MCF 10A (cell line): ENCODE data around the gene GARS1. TPM values are rescaled to one million over a fixed set of nuclear protein-coding genes. Genes with fewer than 3 reads are reported as not detected.

Experiments
- BruUV-seq: library from RNA; stranded (reverse); fragments of 400-500 nt; replicated peaks from 2 replicates; lab custom pipeline; 2021; lab: Mats Ljungman, UMichigan
- CTCF ChIA-PET: fragments of 300-600 bp; sonication (Branson Sonifier 250); formaldehyde crosslinking; extraction: SDS; loops from one replicate; lab custom pipeline; 2021; ENCODE audit warnings: antibody characterized with exemption, inconsistent platforms; lab: Yijun Ruan, JAX
- POLR2A ChIA-PET: fragments of 300-600, 350-650 bp; sonication (Branson Sonifier 250); formaldehyde crosslinking; extraction: SDS; loops from one replicate; lab custom pipeline; 2020; ENCODE audit warnings: antibody characterized with exemption, inconsistent platforms; lab: Yijun Ruan, JAX
- DNase-seq: peaks from one replicate; pipeline ENCODE4 v3.0.0-alpha.2; 2018; ENCODE audit not compliant: unreplicated experiment
- H3K27ac Mint-ChIP-seq: one replicate; pipeline ENCODE4 v1.8.0; 2022; ENCODE audit warnings: mild to moderate bottlenecking, low read depth, mixed read lengths; ENCODE audit not compliant: unreplicated experiment
- H3K27me3 Mint-ChIP-seq: one replicate; pipeline ENCODE4 v1.8.0; 2022; ENCODE audit warnings: mixed read lengths; ENCODE audit not compliant: insufficient read depth, unreplicated experiment
- H3K36me3 Mint-ChIP-seq: one replicate; pipeline ENCODE4 v1.8.0; 2022; ENCODE audit warnings: mild to moderate bottlenecking, moderate library complexity, mixed read lengths; ENCODE audit not compliant: insufficient read depth, unreplicated experiment
- H3K4me1 Mint-ChIP-seq: one replicate; pipeline ENCODE4 v1.8.0; 2022; ENCODE audit warnings: mixed read lengths; ENCODE audit not compliant: insufficient read depth, unreplicated experiment
- H3K4me3 Mint-ChIP-seq: one replicate; pipeline ENCODE4 v1.8.0; 2022; ENCODE audit warnings: mild to moderate bottlenecking, moderate library complexity, mixed read lengths; ENCODE audit not compliant: unreplicated experiment
- H3K9me3 Mint-ChIP-seq: one replicate; pipeline ENCODE4 v1.8.0; 2022; ENCODE audit warnings: mixed read lengths; ENCODE audit not compliant: unreplicated experiment
- CTCF ChIP-seq: fragments of 200-600 bp; IDR thresholded peaks from one replicate; pipeline ENCODE4 v1.8.0; 2022; ENCODE audit warnings: antibody characterized with exemption, mild to moderate bottlenecking; ENCODE audit not compliant: unreplicated experiment
- intact Hi-C: fragments of 100-400 bp; cut with micrococcal nuclease; formaldehyde crosslinking; loops from 2 replicates; pipeline ENCODE4 v1.14.1; 2022
- total RNA-seq: library from RNA; stranded (reverse); gene quantifications from 2 replicates; pipeline ENCODE4 v1.2.3, GENCODE V29; 2022

The GARS1 gene
- total RNA-seq, 1 experiment from 2014 or later: 386 TPM

DNA sequence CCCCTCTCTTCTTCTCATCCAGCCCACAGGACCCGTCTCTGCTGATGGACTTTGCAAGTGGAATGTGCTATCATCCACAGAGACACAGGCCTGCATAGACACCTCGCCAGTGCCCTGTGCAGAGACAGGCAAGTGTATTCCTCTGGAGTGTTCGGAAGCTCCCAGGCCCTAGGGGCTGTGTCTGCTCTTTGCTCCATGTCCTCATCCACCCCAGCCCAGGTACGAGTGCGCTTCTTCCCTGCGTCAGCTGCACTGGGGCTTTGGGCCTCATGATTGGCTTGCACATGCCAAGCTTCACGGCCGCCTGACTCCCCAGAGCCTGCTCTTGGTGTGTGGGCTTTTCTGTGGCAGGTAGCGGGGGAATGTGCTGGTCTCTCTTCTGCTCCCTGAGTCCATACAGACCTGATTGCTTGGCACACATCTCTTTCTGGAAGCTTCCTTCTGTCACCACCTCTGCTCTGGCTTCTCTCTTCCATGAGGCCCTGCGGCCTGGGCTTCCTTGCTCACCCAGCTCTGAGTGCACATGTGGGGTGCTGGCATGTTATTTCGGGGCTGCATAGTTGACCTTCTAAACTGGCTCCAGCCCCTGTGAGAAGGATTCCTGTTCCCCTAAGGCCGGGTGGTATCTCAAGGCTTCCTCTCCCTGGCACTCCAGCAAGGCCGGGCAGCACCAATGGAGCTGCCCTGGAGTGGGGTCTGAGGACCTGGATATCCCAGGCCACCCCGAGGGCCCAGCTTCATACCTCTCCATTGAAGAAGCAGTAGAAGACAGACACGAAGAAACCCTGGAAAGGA lies 59.8 kb downstream of the GARS1 start:
- CTCF ChIA-PET: interaction anchor here (0.6 to 1.4 kb wide), 2 partner anchors 80 to 86 kb away, joined by 5 to 9 read pairs; no protein-coding TSS in a partner anchor
- peaks cover 5% of the 10 kb centered on the region for H3K9me3 Mint-ChIP-seq
- no peaks in the 10 kb centered on the region for H3K4me1 Mint-ChIP-seq
- H3K27me3 Mint-ChIP-seq: no peaks in the 10 kb centered on the region
- TF ChIP-seq CTCF: no peak
- H3K4me3 Mint-ChIP-seq: no peak overlapping the region
- POLR2A ChIA-PET: no interaction called here
- intact Hi-C loops: no loop called here
- BruUV-seq: no TSS peak
- no peak overlapping the region for H3K27ac Mint-ChIP-seq
- no peak for DNase-seq
- peaks cover 6% of the 10 kb centered on the region for H3K36me3 Mint-ChIP-seq

DNA sequence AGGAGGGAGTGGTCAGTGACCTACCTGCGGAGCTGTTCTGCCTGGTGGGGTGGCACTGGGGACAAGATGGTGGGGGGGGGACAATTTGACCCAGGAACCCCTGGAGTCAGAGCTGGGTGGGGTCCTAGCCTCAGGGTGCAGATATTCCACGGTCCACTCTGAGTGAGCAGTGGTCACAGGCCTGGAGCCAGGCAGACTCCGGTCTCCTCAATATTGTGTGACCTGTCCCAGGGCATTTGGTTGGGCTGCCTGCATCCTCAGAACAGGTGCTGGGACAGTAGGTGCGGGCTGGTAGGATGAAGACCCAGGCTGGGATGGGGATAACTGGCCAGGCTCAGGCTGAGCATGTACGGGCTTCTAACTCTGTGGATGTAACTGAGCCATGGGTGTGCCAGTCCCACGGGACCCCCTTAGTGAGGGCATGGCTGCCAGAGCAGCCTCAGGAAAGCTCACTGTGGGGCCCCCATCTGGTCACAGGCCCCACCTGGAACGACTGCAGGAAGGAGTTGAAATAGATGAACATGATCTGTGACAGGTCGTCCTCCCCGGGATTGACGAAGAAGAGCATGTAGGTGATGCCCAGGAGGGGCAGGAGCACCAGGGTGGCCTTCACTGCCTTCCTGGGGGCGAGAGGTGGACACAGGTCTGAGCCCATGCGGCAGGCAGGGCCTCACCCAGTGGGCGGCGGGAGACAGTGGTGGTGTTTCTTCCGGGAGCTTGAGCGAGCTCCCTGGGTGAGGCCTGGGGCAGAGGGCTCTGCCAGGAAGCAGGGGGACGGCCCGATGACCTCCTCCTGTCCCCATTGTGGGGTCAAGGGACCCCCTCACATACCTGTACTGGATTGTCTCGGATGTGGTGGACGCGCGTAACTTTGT lies 60.7 kb downstream of the GARS1 start:
- no peak overlapping the region for H3K27ac Mint-ChIP-seq
- H3K36me3 Mint-ChIP-seq: peaks cover under 1% of the 10 kb centered on the region
- no peaks in the 10 kb centered on the region for H3K4me1 Mint-ChIP-seq
- DNase-seq: no peak
- ChIA-PET CTCF (interaction anchor here (1.4 kb wide), 1 partner anchor 85 kb away, joined by 9 read pairs; no protein-coding TSS in a partner anchor), POLR2A (no interaction called here)
- H3K9me3 Mint-ChIP-seq: peaks cover 5% of the 10 kb centered on the region
- H3K4me3 Mint-ChIP-seq: no peak overlapping the region
- H3K27me3 Mint-ChIP-seq: no peaks in the 10 kb centered on the region
- TF ChIP-seq CTCF: no peak
- intact Hi-C loops: no loop called here
- BruUV-seq: no TSS peak

DNA sequence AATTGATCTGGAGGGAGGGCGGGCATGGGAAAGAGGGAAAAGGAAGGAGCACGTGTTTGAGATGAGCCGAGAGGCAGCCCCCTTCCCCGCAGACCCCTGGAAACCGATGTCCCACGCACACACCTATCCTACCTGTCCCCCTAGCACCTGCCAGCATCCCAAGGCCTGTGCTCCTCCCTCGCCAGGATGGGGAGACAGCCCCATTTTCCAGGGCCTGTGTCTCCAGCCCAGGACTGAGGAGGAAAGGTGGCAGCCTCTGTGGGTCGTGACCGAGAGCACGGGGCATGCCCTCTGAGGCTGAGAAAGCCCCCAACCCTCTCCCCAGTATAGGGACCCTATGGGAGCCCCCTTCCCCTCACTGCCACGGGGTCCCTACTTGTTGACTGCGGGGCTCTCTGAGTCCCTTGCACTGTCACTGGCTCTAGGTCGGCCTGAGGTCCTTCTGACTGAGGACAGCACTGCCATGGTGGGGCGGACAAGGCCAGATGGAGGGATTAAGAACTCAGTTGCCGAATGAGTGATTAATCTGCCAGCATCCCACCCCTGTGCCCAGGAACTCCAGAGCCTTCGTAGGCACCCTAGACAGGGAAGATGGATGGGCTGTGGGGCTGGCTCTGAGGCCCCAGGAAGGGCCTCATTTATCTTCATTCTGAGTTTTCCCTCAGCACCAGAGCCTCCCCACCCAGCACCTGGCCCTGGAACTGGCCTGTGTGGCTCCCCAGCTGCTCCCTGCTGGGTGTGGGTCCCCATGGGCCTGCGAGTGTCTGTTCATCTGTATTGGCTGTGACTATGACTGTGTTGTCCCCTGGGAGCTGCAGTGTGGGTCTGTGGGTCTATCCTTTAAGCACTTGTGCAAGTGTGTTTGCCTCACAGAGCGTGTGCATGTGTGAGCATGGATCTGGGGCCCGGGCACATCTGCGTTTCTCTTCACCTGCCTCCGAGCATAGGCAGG lies 61.6 kb downstream of the GARS1 start:
- intact Hi-C loops: no loop called here
- BruUV-seq: no TSS peak

More for the DNA sequence above, 61.6 kb downstream of the GARS1 start:
- Mint-ChIP-seq H3K4me3 (no peak overlapping the region), H3K36me3 (no peaks in the 10 kb centered on the region), H3K9me3 (peaks cover 5% of the 10 kb centered on the region), H3K27ac (no peak overlapping the region), H3K4me1 (no peaks in the 10 kb centered on the region), H3K27me3 (no peaks in the 10 kb centered on the region)
- POLR2A ChIA-PET: no interaction called here
- DNase-seq: no peak
- CTCF ChIA-PET: no interaction called here
- no peak for TF ChIP-seq CTCF
